Activated CD4-positive, CD25-positive, alpha-beta regulatory T cell (primary cell): ENCODE data around the gene CCDC24.

ENCODE experiments used
- DNase-seq, 4 experiments: peaks; one replicate each; lab custom pipeline; 2025; lab: John Stamatoyannopoulos, UW

The CCDC24 gene

DNA sequence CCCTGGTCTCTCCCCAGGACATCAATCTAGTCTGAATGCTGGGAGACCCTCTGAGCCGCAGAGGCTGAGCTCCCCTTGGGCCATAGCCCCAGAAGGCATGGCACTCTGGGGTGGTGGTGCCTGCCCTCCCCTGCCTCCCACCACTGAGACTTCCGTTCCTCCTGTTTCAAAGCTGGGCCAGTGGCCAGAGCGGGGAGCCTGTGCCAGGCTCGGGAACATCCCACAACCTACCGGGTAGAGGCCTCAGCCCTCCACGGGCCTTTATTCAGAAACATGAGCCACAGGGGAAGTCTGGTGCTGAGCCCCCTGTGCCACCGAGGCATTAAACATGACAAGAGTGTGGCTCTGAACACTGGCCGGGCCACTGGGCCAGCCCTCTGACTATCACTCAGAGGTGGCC is 8.1 kb downstream of the CCDC24 start:
- DNase-seq = no peak

DNA sequence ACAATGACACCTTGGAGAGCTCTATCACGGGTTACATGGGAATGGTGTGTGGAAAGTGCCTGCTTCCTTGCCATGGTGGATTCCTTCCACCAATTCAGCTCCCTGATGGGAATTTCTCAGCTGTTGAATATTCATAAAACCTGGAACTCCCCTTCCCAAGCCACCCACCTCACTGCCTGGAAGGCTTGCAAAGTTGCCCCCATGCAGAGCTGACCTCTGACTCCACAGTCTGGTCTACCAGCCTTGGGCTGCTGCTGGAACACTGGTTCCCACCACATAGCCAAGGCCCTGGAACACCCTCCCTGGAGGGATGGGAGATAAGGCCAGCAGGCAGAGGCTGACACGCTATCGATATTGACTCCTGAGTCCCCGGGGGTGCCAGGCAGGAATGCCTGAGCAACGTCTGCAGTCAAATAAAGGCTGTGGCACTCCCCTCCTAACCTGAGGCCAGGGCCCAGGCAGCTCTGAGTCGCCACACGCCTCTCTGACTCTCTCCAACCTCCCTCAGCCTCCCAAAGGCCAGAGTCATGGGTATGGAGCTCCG is 8.8 kb downstream of the CCDC24 start:
- DNase-seq = no peak

DNA sequence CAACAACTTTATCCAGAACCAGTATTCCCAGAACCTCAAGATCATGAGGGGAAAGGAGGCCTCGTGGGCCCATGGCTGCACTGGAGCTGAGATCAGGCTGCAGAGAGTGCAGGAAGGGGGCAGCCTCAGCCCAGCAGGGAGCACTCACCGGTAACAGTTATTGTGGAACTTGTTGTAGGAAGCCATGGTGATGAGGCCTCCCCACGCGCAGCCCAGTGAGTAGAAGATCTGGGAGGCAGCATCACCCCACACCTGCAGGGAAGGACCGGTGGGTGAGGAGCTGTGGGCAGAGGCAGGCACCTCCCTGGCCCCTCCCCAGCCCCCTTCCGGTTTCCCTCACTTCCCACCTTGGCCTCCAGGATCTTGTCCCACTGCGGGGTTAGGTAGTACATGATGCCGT is 10.8 kb downstream of the CCDC24 start:
- no peak for DNase-seq

DNA sequence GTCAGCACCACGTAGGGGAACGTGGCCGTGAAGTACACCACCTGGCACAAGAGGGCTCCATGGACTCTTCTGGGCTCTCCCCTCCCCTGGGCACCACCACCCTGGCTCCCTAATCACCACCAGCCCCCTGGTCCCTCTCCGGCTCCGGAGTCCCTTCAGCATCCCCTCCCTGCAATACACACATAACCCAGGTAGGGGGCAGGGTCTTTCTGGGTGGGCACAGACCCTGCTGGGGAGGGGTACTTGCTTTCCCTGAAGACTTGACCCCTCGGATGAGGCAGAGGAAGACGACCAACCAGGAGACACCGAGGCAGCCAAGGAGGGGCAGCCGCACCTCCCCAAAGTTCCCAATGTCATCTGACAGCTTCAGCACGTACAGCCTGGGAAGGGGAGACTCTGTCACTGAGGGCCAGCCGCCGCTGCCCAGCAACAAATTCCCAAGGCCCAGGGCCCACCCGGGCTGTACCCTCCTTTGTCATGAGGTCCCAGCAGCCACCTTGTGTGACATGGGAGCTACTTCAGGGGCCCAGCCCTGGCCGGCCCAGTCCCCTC is 11.3 kb downstream of the CCDC24 start:
- no peak for DNase-seq

DNA sequence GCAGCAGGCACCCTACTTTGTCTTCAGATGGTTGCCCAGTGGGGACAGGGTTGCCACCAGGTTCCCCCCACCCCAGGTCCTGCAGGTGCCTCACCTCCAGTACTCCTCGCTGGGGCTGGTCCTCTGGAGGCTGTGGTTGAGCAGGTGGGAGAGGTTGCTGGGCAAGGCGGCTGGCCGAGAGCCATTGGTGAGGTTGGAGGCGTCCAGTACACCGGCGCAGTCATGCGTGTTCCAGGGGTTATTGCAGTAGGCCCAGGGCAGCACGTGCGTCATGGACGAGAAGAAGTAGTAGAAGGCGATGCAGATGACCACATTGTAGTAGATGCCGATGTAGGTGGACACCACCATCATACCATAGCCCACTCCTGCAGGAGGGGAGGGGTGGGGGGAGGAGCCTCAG is 16.9 kb downstream of the CCDC24 start:
- no peak for DNase-seq

DNA sequence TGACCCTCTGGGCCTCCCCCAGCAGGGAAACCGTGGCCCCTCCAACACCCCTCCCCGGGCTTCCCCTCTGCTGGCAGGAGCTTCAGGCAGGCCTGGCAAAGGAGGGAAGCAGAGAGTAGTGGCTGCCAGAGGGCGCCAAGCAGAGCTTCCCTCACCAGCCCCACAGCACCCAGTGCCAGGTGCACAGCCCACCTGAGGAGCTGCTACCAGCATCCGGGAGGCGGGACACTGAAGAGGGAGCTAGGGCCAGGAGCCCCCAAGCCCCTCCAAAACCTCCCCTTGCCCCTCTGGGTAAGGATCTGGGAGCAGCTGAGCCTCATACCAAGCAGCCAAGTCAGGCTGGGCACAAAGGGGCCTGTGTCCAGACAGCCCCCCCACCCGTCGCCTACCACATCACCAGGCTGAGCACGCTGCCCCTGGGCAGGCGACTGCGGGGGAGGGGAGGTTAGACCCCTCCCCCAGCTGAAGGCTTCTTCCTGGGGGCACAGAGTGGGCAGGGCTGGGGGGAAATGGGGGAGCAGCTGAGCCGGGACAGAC is 19.6 kb downstream of the CCDC24 start:
- DNase-seq = no peak

DNA sequence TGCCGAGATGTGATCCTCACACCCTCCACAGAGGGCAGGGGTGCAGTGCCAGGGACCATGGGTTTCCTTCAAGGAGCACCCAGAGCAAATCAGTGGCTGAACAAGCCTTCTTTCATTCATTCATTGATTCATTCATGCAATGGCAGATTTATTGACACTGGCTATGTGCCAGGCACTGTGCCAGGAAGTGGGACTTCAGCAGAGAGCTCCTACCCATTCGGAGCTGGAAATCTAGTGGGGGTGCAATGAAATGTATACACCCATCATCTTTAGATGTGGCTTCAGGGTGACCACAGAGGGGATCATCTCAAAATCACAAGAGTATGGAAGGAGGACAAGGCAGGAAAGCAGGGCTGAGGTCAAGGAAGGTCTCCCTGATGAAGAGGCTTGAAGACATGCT is 21.0 kb downstream of the CCDC24 start:
- no peak for DNase-seq

DNA sequence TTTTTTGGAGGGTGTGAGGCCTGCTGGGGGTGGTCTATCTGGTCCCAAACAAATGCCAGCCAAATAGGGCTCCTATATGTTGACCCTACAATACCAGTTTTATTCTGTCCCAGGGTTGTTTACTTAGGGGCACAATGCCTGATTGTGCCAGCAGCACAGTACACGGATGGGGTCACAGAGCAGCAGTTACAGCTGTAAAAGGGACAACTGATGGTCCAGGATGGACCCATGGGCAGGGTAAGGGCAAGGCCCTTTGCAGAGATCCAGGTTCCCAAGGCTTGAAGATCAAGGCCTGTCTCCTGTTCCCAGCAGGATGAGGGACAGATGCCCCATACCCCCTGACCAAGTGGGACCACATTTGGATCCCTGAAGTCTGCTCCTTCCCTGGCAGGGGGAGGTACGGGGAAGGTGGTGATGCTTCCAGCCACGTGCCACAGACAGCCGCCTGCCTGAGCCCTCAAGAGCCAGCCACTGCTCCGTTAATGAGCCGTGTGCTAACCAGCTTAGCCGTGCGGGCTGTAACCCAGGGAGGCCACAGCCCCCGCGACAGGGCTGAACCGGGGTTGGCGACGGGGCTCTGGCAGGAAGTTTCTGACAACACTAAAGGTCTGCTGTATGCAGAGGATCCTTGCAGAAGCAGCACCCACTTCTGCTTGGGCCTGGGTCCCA is 21.7 kb downstream of the CCDC24 start:
- DNase-seq = no peak

DNA sequence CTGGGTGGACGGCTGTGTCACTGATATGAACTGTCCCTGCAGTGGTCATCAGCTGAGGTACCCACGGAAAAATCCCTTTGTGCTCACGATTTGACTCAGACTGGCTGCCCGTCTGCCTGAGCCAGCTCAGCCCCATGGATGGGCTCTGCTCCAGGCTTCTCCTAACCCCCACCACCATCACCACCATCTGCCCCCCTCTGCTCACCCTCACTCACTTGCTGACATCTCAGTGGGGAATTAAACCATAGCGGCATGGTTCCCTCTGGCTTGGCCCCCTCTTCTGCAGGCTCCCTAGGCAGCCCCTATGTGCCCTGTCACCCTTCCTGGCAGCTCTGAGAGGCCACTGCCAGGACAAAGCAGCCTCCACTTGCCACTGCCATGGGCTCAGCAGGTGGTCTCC is 22.6 kb downstream of the CCDC24 start:
- no peak for DNase-seq

DNA sequence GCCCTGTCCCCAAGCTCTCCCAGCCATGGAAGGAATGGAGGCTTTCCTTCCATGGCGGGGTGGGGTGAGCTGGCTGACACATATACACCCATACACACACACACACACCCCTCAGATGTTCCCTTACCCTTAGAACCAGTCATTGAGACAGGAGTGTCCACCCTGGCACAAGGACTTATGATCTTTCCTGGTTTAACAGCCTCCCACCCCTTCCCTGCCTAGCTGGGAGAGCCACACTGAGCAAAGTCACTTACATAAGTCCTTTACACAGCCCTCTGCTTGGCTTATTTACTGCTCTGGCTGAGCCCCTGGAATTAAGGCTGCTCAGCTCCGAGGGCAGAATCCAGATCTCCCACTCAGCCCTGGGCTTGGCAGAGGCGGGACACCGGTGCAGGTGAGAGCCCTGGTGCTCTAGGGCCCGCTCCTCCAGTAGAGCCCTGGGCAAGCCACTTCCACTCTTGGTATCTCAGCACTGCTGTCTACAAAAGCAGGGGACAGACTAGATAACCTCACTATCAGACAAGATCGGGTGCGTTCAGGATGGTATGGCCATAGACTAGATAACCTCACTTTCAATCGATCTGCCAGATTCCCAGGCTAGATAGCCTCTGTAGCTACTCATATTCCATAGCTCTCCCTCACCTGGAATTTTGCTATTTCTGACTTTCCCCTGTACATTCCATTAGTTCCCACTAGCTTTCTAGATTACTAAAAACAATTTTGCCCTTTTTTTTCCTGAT is 23.1 kb downstream of the CCDC24 start:
- no peak for DNase-seq

DNA sequence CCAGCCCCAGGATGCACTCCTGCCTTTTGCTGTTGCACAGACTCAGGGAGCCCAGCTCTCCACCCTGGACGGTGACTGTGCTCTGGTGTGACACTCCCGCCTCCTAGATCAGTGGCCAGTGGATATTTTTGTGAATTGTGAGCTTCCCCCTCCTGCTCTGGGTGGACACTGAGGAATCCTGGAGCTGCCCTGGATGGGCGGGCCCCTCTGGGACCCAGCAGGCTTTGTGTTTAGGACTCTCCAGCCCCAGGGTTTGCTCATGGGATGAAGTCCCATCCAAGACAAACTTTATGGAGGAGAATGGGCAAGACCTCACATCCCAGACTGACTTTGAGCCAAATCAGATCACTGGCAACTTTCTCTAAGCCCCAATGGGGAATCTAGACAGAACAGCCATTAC is 23.8 kb downstream of the CCDC24 start:
- DNase-seq = no peak

DNA sequence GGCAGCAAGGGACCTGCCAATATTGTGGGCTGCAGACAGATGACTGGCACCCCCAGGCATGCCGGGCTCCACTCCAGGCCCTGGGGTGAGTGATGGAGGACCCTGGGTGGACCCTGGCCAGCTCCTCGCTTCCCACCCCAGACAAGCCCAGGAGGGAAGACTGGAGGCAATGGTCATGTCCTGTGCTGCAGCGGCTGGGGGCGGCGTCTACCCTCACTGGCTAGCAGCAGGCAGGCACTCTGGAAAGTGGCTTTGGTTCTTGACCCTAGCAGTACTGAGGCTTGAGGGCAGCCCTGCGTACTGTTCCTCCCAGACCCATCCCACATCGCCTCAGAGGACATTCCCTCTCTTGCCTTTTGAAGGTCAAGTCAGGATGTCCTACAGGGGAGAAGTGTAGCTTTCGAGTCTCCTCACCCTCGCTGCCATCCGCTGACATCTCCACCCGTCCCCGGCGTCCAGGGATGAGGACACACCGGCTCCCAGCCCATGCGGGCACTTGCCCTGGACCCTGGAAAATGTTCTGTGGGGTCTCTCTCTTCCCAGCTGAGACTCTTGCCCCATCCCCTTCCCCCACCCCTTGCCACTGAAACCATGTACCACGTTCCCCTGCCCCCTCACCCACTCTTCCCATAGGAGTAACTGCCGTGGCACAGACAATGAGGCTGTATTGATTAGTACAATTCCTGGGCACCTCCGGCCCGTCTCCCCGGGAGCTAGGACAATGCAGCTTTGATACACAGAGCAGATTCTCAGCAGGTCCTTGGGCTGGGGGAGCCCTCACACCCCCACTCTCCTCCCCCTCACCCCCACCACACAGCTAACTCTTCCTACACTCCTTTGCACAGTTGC is 24.9 kb downstream of the CCDC24 start:
- no peak for DNase-seq

DNA sequence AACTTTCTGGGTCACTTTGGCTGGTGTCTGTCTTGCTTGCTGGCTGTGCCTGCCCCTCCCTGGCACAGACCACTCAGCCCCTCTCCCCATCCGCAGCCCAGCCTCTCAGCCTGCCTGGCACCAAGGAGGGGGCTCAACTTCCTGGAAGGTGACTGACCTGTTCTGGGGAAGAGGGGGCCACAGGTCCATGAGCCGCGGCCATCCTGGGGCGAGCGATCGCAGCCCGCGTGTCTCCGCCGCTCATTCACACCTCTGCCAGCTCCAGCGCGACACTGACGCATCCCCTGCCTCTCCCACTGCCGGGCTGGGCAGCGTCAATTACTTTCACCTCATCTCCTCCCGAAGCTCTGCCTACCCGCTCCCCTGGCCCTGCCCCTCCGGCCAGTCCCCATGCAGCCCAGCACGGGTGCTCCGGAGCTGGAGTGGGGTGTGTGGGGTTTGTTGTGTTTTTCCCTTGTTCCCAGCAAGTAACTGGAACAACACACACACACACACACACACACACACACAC is 25.5 kb downstream of the CCDC24 start:
- DNase-seq = no peak

DNA sequence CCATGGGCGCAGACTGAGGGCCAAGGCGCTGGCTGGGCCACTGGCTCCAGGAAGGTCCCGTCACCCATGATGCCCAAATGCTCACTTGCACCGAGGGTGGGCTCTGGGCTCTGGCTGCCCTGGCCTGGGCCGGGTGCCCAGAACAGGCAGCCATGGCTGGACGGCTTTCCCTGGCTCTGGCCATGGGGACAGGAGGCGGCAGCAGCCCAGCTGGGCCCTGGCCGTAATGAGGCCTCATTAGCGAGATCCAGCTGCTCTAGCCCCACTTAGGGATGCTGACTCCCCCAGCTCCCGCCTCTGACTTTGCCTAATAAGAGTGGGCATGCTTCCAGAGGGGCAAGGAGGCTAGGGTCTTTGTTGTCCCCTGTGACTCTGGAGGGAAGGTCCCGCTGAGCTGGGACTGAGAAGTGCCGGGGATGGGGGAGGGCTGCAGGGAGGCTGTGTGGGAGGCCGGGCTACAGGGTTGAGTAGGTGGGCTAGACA is 28.1 kb downstream of the CCDC24 start:
- DNase-seq = no peak

DNA sequence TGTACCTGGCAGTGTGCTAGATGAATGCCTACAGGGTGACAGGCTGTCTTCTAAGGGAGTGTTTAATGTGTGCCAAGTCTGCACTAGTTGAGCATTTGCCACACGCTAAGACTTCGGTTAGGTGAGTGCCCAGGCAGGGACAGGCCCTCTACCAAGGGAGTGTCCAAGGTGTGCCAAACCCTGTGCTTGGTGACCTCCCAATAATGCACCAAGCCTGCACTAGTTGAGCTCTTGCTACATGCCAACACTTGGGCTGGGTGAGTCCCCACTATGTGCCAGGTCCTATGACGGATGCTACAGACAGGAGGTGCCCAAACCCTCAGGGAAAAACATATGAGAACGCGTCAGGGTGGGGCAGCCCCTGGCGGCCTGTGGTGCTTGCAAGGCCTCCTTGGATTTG is 29.1 kb downstream of the CCDC24 start:
- no peak for DNase-seq

DNA sequence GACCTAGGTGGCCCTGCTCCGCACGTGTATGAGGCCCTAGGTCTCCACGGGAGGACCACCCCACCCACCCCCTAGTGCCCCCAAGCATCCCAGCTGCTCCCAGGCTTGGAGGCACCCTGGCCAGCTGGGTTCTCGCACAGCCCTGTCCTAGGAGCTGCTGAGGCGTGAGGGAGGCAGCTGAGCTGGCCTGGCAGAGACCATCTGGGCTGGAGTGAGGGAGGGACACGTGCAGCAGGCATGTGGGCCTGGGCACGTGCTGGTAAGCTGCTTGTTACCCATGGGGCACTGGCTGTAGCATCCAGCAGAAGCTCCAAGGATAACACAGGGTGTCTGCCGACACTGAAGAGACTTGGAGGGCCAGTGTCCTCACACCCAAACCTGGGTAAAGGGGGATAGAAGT is 29.8 kb downstream of the CCDC24 start:
- no peak for DNase-seq

DNA sequence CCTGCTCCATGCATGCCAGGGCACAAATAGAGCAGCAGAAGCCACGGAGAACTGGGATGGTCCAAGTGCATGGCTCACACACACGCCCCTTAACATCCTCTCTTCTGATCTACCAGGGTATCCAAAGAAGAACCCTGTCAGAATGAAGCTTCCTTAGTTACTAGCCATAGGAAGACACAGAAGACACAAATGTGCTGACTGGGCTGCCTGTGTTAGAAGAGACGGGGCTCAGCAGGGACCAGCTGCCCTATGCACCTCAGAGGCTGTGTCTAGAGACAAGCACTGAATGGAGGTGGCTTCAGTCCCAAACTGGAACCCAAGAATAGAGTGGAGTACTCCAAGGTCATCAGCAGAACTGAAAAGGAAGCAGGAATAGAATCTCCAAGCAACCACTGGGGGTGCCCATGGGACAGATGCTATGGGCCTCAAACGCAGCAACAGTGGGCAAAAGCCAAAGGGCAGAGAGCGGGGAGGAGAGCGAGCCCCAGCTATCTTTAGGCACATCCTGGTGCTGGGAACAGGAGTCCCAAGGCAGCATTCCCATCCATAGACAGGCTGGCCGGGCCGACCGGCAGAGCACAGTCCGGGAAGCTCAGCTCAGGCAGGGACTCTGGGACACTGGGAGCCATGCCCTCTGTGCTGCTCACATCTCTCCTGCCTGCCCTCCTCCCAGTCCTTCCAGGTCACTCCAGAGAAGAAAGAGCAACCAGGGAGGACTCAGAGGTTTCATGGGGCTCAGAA is 30.4 kb downstream of the CCDC24 start:
- DNase-seq = no peak

DNA sequence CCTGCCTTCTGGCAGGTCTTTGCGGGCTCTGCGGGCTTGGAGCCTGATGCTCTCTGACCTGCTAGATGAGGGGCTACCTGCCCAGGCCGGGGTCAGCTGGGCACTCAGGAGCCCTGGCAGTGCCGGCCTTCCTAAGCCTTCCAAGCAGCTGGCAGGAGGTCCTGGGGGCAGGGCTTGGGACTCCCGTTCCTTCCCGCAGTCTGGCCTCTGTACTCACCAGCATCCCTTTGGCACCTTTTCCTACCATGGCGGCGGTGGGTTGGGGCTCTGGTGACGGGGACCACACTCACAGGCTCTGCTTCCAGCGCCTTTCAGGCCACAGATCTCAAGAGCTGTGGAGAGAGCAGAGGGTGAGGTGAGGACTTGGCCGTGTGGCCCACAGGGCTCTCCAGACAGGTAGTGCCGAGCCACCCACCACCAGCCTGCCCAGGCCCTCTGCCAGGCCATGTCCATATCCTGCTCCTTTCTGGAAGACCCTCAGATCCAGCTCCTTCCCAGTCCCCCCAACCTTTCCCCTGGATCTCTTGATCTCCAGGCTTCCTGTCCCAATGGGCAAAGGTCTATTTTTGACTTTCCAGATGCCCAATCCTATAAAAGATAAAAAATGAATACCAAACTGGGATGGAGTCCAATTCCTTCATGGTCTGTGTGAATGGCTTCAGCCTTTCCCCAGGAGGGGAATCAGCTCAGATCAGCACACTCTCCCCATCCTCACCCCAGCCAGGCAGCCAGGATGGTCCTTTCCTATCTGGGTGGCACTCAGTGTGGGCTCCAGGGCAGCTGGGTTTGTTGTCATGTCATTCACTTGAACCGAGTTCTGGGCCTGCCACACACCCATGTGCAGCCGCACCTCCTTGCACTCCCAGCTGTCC is 32.9 kb downstream of the CCDC24 start:
- DNase-seq = no peak

DNA sequence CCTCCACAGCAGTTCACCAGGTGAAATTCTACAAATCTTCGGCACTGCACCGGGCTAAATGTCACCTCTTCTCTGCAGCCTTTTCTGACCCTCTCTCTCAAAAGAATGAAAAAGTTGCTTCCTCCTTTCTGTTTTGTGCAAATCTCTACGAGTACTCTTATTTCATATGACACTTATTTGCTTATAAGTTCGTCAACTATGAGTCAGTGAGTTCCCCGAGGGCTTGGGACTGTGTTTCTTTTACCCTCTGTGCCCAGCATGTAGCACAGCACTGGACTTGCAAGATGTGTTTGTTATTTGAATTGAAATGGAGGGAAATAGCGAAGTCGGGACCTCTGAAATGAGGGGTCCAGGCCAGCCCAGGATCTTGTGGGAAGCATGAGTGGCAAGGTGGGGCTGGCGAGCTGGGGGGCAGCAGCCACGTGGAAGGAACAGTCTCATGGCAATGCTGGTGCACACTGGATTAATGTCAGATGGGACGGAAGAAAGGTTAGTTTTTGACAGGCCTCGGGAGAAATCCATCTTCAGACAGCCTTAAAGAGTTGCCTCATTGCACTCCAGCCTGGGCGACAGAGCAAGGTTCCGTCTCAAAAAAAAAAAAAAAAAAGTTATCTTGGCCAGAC is 33.6 kb downstream of the CCDC24 start:
- DNase-seq = no peak

DNA sequence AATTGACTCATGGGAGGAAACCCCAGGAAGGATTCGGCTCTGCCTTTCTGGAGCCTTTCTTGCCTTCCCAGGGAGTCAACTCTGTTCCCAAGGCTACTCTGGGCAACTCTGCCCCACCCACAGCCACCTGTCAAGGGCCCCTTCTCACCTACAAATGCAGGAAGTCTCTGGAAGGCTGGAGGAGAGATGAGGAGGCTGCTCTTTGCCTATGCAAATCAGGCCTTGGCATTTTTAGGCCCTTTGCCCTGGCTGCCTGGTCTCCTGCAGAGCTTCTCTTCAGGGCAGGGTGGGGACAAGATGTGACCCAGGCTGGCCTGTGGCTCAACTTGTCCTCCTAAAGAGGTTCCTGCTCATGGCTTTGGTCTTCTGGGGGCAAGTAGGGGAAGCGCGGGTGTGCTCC is 34.4 kb downstream of the CCDC24 start:
- no peak for DNase-seq
